Choroid plexus epithelial cell (primary cell): Measurements from ENCODE around the gene OR10J5.
"Not testable (repeated sequence)": the region's sequence is repeated elsewhere in the genome, so short reads cannot be mapped to it uniquely, and the experiment has no call there.

Experiments used
- DNase-seq: peaks from one replicate; pipeline ENCODE4 v3.0.0-alpha.2; 2010; ENCODE audit warnings: low read depth
- H3K4me3 ChIP-seq: 2 replicates; pipeline ENCODE4 v1.5.1; 2011; ENCODE audit warnings: low read depth, mild to moderate bottlenecking, control low read depth, low read length, moderate library complexity
- CTCF ChIP-seq: conservative IDR thresholded peaks from 2 replicates; pipeline ENCODE4 v1.5.1; 2011; ENCODE audit warnings: low read depth, mild to moderate bottlenecking, control low read depth, inconsistent platforms, low read length, moderate library complexity

Gene OR10J5

GRCh38 chr1:159560599-159560998 lies 24.8 kb upstream of the OR10J5 start:
- TF ChIP-seq CTCF = no peak

DNA sequence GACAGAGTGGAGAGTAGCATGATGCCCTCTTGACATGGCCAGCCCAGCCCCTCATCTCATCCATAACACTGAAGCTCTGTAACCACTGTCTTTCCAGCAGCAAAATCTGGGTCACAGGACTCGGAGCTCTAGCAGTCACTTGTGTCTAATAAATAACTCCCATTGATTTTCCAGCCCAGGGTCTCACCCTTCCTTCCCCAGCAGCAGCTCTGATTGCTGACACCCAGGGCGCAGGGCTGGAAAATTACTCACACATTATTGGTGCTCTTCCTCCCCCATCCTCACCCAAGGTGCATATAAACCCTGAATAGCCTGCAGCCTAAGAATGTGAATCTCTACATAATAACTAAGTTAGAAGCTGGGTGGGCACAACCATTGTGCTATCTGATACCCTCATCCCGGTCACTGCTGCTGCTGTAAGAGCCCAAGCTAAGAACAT lies 21.1 kb upstream of the OR10J5 start:
- DNase-seq = no peak
- H3K4me3 ChIP-seq = no peak overlapping the region
- TF ChIP-seq CTCF = no peak

More at GRCh38 chr1:159560599-159560998, 24.8 kb upstream of the OR10J5 start:
- H3K4me3 ChIP-seq = no peak overlapping the region
- DNase-seq = no peak

GRCh38 chr1:159554696-159555095 lies 18.9 kb upstream of the OR10J5 start:
- DNase-seq = no peak
- no peak overlapping the region for H3K4me3 ChIP-seq
- no peak for TF ChIP-seq CTCF

- DNase-seq = no peak
- no peak for TF ChIP-seq CTCF
- no peak overlapping the region for H3K4me3 ChIP-seq
Observed at GRCh38 chr1:159554261-159554660, 18.5 kb upstream of the OR10J5 start.

DNA sequence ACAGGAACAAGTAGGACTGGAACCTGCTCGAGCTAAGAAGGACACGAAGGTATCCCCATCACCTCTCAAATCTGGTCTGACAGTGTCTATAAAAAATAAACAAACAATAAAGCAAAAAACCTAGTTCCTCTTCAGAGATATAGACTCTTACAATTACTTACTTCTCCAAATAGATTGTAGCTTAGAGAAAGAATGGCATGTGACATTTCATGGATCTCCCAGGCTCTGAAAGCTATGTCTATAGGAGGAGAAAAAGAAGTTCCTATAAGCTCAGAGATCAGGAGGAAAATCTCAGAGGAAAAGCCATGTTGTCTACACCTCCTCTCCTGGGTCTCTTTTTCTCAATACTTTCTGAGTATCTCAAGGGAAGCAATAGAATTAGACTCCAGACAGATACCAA lies 12.3 kb upstream of the OR10J5 start:
- no peak for TF ChIP-seq CTCF
- no peak for DNase-seq
- no peak overlapping the region for H3K4me3 ChIP-seq

DNA sequence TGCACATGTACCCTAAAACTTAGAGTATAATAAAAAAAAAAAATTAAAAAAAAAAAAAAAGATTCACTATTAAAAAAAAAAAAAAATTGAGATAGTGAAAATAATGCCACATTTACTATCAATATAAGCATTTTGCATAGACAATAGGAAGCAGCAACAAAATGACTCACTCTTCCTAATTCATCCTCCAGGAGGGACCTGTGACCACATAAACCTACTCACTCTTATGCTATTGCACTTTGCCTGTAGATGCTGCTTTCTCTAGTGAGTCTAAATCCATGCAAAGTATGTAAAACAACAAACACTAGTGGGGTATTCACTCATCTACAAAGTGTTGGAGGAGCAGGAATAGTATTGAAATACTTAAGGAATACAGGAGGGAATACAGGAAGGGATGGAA lies 2.9 kb downstream of the OR10J5 start:
- DNase-seq = no peak
- no peak overlapping the region for H3K4me3 ChIP-seq
- TF ChIP-seq CTCF = no peak

- DNase-seq = not testable (repeated sequence)
Observed at GRCh38 chr1:159524792-159525191, 11.0 kb downstream of the OR10J5 start.

GRCh38 chr1:159510229-159510541 lies 25.6 kb downstream of the OR10J5 start:
- no peak overlapping the region for H3K4me3 ChIP-seq
- TF ChIP-seq CTCF = no peak
- DNase-seq = no peak

More at GRCh38 chr1:159524792-159525191, 11.0 kb downstream of the OR10J5 start:
- not testable (repeated sequence) for H3K4me3 ChIP-seq
